Subcutaneous adipose tissue (tissue), 4 donors: ENCODE results near the gene ZNF608. TPM values are rescaled to one million over a fixed set of nuclear protein-coding genes. Genes with fewer than 3 reads are reported as not detected.

ENCODE experiments used
- total RNA-seq, 4 donors: library from RNA; depleted of rRNA; stranded (reverse); fragments of >200 nt; gene quantifications; one replicate each; pipeline ENCODE4 v1.1.0, GENCODE V29; 2016
- TF ChIP-seq, protein P1 (sequence below): fragments of 450-650 bp; IDR thresholded peaks from one replicate; pipeline ENCODE4 v1.5.1; 2016; ENCODE audit warnings: low read depth, mild to moderate bottlenecking, control low read depth, antibody characterized with exemption, moderate library complexity

The ZNF608 gene
- total RNA-seq, 4 donors from 2014 or later, result 8.0 to 17.2 (median 10.8) TPM

DNA sequence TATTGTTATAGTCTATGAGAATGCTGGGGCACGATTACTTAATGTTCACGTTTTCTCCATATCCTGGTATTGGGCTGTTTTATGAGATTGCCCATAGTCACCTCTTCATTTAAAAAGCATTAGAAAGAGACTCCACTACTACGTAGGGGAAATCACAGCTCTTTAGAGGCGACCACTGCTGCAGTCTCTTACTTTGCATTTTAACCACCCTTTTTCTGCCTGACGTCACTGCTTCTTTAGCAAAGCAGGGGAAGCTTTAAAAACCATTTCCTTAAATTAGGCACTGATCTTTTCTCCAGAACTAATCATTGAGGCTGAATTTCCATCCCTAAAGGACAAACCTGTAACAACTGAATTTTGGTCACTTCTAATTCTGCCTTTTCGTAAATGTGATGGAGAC lies 38.9 kb downstream of the ZNF608 start:
- TF ChIP-seq, protein P1, sequence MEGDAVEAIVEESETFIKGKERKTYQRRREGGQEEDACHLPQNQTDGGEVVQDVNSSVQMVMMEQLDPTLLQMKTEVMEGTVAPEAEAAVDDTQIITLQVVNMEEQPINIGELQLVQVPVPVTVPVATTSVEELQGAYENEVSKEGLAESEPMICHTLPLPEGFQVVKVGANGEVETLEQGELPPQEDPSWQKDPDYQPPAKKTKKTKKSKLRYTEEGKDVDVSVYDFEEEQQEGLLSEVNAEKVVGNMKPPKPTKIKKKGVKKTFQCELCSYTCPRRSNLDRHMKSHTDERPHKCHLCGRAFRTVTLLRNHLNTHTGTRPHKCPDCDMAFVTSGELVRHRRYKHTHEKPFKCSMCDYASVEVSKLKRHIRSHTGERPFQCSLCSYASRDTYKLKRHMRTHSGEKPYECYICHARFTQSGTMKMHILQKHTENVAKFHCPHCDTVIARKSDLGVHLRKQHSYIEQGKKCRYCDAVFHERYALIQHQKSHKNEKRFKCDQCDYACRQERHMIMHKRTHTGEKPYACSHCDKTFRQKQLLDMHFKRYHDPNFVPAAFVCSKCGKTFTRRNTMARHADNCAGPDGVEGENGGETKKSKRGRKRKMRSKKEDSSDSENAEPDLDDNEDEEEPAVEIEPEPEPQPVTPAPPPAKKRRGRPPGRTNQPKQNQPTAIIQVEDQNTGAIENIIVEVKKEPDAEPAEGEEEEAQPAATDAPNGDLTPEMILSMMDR, result no peak

DNA sequence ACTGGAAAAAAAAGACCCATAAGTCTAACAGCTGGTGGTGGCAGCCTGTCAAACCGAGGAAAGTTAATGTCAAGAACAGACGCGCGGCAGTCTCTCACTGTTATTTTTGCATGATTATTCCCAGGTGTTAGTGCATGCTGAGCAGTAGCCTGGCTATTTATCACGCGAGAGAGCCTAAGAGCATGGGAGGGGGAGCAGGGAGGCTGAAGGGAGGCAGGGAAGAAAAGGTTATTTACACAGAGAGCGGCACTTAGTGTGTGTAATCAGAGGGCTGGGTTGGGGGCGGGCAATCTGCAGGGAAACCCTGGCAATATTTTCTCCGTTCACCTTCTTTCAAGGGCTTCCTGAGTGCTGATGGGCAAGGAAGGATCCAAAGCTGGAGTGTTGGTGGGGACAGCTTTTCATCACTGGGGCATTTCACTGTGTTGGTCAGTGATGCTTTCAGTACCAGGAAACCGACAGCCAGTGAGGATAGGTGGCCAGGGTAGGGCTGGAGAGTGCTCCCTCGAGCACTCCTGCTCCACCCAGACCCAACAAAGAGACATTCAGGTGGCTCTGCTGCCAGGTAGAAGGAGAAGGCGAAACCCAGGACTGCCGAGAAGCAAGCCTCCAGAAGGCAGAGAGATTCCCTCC lies 39.6 kb downstream of the ZNF608 start:
- TF ChIP-seq, protein P1, result no peak

DNA sequence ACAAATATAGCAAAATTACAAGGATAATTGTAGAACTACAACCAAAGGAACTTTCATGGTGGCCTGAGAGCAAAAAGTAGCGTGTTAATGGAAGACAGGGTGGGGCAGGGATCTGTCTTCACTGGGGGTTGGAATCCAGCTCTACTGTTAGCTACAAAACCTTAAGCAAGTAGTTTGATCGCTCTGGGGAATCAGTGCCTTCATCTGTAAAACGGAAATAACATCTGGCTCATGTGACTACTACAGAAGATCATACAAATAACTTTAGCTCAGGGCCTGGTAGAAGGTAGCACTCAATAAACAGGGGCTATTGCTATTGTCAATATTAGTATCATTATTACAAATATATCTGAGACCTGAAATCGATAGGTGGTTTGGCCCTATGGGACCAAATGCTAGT lies 40.4 kb downstream of the ZNF608 start:
- TF ChIP-seq, protein P1, result no peak

DNA sequence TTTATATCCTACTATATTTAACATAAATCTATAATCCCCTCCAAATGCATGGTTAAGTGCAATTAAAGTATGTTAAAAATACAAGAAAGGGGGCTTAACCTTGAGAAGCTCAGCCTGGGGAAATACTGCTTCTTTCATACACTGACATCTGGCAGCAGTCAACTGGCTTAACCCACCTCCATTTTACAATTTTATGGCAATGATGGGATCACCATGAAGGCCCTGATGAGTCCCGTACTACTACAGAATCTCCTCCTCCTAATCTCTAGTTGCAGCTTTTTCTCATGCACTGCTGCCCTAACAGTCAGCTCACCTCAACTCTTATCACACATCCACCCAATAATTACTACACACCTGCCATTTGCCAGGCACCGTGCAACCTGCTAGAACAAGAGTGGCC lies 40.9 kb downstream of the ZNF608 start:
- TF ChIP-seq, protein P1, result no peak

DNA sequence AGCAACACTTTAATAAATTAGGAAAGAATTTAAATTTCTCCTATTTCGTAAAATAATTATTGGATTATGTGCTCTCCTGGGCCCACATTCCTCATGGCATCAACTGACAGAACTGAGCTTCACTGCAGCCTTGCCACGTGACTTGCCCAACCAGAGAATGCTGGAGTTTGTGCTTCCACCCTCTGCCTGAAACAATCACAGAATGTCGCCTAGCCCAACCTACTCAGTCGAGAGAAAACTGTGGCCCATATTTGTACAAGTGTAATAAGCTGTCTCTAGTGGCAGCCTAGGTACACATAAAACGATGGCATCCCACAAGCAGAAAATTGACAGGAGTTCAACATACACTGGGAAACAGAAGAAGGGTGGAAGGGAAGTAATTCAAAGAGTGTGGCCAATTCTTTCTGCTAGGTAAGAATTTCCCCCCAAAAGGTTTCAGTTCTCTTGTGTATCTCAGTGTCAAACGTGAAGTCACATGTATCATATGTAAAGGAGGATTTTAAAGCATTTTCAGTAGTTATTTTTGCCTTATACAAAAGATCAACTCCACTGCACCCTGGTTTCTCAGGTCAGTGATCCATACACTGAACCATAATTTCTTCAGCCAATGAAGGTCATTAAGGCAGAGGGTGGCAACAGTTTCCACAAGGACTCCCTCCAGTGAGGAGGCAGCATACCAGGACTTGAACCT lies 41.7 kb downstream of the ZNF608 start:
- TF ChIP-seq, protein P1, result no peak

DNA sequence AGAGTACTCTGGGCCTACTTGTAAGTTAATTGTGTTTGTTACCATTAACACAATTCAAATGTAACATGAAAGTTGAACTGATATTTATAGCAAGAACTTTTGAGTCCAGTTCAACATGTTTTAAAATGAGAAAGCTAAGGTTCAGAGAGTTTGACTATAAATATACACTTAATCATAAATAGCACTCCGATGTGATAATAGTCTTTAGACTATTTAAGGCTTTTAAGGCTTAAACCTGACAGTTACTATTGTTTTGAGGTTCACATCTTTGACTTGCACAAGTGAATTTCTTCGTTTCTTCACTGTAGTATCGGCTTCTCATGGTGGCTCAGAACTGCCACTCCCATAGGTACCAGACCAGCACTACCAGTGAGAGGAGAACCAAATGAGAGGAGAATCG lies 42.4 kb downstream of the ZNF608 start:
- TF ChIP-seq, protein P1, result no peak

DNA sequence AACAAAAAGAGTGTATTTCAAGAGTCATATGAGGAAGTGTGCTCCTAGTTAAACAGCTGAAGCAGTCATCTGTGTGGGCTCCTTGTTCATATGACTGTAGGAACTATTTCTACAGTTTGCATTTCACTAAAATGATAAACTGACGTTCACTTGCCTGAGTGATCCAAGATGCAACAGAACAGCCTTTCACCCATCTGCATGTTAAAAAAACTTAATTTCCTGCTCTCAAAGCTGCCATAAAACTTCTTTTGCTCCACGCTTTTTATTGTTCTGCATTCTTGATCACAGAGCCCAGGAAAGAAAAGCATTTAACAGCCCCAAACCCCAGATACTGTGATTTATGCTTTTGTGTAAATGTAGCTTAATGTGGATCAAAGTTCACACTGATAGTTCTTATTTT lies 43.9 kb downstream of the ZNF608 start:
- TF ChIP-seq, protein P1, result no peak
